GM19239 (cell line): Measurements from ENCODE around the gene TPT1.
"Not testable (repeated sequence)": the region's sequence is repeated elsewhere in the genome, so short reads cannot be mapped to it uniquely, and the experiment has no call there.

Experiments
- DNase-seq: peaks from one replicate; pipeline ENCODE4 v3.0.0; 2011; ENCODE audit warnings: low spot score; ENCODE audit not compliant: insufficient read length
- FAIRE-seq: peaks from 2 replicates; lab custom pipeline; 2011; peaks lifted over from hg19 to GRCh38; lab: Jason Lieb, UNC

TPT1 gene

DNA sequence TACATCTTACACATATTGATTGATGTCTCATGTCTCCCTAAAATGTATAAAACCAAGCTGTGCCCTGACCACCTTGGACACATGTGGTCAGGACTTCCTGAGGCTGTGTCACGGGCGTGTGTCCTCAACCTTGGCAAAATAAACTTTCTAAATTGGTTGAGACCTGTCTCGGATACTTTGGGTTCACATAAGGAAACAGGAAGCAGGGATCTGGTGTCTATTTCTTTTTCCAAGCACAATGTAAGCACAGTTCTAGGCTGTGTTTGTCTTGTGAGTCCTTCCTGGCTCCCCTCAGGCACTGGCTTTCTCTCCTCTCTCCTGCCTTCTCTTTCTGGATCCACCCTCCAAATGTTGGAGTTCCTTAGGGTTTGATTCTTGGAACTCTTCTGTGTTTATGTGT lies 27.6 kb upstream of the TPT1 start:
- DNase-seq (no peak), FAIRE-seq (no peak)

DNA sequence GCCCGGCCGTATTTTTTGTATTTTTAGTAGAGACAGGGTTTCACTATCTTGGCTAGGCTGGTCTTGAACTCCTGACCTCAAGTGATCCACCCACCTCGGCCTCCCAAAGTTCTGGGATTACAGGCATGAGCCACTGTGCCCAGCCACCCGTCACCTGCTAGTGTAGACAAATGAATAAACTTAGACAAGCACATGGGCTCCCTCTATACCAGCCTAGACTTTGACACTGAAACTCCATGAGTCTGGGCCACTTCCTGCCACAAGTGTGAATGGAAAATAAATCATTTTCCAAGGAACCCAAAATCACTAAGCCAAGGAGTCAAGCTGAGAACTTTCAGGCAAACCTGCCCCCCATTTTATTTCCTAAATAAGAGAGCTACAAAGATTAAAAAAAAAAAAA lies 27.0 kb upstream of the TPT1 start:
- no peak for DNase-seq
- no peak for FAIRE-seq

DNA sequence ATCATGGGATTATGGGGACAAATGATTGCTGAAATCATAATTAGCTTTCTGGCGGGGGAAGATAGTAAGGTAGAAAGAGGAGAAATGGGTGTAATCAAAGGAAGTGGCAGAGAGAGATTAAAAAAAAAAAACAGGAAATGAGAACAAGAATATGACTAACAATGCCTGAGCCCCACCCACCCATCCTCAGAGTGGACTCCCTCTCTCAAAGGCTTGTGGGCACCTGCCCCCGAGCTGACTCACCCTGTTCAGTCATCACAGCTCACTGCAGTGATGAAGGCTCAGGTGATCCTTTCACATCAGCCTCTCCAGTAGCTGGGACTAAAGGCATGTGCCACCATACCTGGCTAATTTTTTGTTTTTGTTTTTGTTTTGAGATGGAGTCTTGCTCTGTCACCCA lies 26.4 kb upstream of the TPT1 start:
- FAIRE-seq (peak; percentile 82), DNase-seq (peak; percentile 71)

DNA sequence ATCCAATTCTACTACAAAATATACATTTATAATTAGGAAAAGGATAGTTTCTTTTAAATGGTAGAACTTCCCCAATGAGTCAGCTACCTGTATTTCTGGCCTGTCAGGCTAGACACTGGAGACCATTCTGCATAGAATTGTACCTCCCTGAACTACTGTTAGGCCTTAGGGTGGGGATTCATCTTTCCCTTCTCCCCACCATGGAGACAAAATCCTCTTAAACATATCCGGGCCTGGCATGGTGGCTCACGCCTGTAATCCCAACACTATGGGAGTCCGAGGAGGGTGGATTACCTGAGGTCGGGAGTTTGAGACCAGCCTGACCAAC lies 24.5 kb upstream of the TPT1 start:
- FAIRE-seq (no peak), DNase-seq (no peak)

DNA sequence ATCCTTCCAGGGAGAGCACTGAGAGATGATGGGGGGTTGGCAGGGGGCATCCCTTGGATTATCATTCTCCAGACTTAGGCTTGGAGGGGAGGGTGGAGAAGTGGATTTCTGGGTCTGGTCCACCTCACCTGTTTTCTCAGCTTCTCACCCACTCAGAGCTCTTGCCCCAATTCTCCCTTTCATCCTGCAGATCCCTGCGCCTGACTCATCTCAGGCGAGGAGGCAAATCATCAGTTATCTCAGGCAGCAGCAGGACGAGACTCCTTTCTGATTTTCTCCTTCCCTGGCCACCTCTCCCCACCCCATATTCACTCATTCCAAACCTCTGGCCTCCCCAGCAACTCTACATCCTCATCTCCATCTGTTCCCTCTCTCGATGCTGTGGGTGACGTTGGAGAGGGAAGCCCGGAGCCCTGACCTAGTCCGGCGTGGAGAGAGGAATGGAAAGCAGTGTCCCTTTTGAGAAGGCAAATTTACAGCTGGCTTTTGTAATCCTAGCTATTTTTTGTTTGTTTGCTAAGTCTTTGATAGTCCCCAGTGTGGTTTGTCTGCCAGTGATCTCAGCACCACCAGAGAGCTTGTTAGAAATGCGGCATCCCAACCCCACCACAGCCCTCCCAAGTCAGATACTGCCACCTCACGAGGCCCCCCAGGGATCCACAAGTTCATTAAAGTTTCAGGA lies 24.0 kb upstream of the TPT1 start:
- DNase-seq: no peak
- FAIRE-seq: no peak

DNA sequence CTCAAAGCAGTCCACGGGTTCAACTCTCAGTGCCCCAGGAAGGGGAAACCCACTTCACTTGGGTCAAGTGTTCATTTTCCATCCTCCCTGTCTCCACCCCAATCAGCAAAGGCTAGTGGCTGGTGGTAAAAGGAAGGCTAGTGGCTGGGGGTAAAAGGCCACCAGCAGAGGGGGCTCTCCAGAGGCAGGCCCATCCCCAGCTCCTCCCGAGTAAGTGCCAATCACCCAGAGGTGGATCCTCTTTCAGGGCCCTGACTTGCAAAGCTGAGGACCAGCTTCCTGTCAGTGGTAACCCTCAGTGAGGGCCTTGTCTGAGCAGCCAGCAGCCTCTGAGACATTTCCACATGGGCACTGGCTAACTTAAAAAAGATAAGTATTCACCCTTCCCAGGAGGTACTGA lies 22.0 kb upstream of the TPT1 start:
- no peak for DNase-seq
- FAIRE-seq: no peak

DNA sequence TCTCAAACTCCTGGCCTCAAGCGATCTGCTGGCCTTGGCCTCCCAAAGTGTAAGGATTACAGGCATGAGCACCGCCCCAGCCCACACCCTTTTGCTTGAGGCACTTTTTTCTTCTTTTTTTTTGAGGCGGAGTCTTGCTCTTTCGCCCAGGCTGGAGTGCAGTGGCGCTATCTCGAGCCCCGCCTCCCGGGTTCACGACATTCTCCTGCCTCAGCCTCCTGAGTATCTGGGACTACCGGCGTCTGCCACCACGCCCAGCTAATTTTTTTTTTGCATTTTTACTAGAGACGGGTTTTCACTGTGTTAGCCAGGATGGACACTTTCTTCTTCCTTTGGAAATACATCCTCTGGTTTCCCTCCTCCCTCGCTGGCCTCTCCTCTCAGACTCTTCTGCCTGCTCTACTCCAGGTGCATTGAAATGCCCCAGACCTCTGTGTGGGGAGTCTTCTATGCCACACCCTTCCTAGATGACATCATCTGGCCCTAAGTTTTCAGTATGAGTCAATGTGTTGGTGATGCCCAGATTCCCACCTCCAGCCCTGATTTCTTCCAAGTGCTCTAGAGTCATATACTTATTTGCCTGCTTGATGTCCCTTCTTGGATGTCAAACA lies 20.7 kb upstream of the TPT1 start:
- FAIRE-seq: no peak

DNA sequence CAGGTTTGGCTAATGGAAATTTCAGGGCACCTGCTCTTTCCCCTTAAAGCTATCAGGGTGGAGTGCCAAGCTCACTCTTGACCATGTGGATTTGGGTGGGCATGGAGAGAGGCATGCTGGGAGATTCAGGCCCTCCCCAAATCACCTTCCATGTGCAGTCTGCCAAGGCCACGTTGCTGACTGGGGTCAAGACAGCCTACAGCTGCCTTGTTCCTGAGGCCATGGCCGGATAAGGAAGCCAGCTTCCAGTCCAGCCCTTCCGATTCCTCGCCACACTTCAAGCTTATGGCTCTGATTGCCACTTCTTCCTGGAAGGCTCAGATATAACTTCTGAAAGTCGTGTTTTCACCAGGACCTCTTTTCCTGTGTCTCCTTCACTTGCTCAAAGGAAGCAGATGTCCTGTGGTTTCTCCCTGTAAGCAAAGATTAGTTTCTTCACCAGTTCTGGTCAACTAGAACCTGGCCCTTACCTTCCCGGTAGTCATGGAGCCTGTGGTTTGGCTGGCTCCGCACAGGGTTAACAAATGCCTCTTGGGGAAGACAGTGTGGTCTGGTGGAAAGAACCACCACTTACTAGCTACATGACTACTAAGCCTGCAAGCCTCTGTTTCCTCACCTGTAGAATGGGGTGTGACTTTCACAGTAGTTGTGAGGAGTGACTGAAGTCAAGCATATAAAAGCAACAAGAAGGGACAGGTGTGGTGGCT lies 16.1 kb upstream of the TPT1 start:
- no peak for FAIRE-seq
- DNase-seq: no peak

More for the DNA sequence above, 20.7 kb upstream of the TPT1 start:
- no peak for DNase-seq

DNA sequence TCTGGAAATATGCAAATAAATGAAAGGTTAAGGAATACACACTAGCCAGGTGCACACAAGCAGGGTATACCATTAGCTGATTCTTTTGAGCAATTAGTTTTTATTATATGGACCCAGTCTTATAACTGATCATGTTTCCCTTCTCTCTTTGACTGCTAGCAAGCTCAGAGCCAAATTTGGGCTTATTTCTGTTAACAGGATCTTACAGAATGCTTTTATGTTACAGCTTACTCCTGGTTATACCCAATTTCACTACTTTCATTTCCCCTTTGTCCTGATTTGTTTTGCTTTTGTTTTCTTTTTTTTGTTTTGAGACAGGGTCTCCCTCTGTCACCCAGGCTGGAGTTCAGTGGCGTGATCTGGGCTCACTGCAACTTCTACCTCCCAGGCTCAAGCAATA lies 12.9 kb upstream of the TPT1 start:
- DNase-seq (no peak), FAIRE-seq (peak; percentile 33)

DNA sequence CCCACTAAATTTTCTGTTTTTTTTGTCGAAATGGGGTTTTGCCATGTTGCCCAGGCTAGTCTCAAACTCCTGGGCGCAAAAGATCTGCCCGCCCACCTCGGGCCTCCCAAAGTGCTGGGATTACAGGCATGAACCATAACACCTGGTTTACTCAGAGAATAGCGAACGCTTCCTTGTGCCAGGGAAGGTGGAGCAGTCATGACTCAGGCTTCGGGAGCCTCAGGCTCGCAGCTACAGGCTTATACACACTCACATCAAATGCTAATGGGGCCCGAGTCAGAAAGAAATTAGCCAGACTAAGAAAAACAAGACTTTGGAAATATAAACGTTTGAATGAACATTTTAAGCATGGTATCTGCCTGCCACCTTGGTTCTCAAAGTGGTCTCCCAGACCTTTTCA lies 11.0 kb upstream of the TPT1 start:
- FAIRE-seq (no peak), DNase-seq (no peak)

DNA sequence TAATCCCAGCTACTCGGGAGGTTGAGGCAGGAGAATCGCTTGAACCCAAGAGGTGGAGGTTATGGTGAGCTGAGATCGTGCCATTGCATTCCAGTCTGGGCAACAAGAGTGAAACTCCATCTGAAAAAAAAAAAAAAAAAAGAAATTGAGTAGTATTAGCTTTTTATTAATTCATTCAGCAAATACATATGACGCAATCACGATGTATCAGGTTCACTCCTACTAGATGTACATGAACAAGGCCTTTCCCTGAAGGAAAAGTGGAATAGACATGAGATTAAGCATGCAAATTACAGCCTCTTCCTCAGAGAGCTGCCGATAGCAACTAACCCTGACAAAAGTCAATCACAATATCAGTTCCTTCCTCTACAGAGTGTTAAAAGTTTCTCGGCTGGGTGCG lies 9.2 kb upstream of the TPT1 start:
- no peak for FAIRE-seq

DNA sequence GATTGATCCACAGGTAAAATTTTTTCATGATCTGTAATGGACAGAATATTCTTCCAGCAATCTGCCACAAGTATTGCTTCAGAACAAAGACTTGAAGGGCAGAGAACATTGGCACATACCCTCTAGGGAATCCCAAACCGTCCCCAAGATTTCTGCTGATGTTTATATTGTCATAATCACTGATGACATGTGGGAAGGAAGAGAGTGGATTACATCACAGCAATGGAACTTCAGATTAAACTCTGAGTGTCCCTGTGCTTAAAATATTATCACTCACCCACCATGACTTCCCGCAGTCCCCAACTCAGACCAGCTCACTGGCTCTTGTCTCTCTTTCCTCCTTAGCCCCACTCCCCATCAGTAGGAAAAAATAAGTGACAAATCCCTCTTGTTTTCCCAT lies 8.5 kb upstream of the TPT1 start:
- no peak for DNase-seq
- no peak for FAIRE-seq

More for the DNA sequence above, 9.2 kb upstream of the TPT1 start:
- DNase-seq: no peak

DNA sequence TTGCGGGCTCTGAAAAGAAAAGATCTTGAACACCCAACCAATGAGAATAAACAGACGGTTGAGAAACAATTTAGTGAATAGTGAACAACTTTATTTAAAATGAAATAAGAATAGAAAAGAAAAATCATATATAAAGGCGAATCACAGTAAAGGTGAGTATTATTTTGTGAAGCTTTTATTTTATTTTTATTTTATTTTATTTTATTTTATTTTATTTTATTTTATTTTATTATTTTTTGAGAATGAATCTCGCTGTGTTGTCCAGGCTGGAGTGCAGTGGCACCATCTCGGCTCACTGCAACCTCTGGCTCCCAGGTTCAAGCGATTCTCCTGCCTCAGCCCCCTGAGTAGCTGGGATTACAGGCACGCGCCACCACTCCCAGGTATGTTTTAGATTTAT lies 3.1 kb upstream of the TPT1 start:
- FAIRE-seq, DNase-seq: not testable (repeated sequence)

DNA sequence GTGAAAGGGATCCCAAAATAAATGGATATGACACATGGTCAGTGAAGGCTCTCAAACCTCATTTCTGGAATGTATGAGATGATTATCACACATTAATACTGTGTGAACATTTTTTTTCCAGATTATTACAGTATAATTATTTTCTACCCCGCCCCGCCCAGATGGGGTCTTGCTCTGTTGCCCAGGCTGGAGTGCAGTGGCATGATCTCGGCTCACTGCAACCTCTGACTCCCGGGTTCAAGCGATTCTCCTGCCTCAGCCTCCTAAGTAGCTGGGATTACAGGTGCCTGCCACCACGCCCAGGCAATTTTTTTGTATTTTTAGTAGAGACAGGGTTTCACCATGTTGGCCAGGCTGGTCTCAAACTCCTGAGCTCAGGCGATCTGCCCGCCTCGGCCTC lies 2.1 kb upstream of the TPT1 start:
- not testable (repeated sequence) for FAIRE-seq, DNase-seq

DNA sequence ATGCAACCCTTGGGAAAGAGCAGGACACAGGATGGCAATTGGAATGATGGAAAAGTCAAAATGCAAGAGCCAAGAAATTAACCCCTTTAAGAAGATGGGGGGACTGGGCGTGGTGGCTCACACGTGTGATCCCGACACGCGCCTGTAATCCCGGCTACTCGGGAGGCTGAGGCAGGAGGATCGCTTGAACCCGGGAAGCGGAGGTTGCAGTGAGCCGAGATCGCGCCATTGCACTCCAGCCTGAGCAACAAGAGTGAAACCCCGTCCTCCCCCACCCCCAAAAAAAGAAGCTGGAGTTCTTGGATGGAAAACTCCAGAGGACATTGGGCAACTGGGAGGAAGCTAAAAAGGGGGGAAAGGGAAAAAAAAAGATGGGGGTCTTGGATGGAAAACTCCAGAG lies 1.7 kb upstream of the TPT1 start:
- FAIRE-seq, DNase-seq: not testable (repeated sequence)

DNA sequence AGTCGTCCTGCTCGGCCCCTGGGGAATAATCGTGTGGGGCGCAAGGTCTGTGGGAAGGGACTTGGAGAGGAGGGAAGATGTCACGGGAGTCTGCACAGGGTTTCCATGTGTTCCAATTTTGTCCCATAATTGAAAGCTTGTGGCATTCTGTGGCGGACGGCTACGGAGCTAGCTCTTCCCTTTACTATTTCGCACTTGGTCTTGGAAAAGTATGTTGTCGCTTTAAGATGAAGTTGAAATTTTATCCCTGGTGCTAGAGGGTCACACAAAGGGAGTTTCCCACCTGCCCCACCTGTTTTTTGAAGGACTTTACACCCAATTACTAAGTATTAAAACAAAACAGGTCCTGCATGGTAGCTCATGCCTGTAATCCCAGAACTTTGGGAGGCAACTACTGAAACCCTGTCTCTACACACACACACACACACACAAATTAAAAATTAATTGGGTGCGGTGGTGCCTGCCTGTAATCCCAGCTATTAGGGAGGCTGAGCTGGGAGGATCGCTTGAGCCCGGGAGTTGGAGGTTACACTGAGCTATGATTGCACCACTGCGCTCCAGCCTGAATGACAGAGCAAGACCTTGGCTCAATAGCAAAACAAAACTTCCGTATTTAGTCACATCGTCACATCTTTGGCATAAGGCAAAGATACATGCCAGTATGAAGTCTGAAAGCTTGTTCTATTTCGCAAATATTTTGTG lies 967 bp upstream of the TPT1 start:
- FAIRE-seq: no peak
- no peak for DNase-seq

DNA sequence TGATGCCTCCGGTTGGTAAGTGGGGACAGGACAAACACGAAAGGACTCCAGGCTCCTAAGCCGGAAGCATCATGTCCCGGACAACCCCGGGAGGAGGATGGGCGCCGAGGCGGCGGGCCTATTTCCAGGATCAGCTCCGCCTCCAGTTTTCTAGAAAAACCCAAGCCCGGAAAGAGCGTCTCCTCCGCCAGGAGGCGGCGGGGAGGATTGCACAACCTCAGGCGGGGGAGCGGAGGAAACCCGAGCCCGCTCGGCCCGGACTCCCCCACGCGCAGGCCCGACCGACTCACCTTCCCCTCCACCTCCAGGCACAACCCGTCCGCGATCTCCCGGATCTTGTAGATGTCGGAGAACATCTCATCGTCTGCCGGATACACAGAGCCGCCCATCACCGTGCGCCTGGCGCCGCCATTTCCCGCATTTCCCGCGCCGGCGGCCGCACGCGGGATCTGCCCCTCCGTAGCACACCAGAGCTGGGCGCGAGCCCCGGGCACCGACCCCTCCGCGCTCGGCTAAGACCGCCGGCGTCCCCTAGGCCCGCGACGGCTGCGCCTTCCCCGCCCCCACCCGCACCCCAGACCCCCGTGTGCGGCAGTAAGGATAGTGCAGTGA lies 455 bp downstream of the TPT1 start:
- DNase-seq: no peak
- FAIRE-seq: no peak

DNA sequence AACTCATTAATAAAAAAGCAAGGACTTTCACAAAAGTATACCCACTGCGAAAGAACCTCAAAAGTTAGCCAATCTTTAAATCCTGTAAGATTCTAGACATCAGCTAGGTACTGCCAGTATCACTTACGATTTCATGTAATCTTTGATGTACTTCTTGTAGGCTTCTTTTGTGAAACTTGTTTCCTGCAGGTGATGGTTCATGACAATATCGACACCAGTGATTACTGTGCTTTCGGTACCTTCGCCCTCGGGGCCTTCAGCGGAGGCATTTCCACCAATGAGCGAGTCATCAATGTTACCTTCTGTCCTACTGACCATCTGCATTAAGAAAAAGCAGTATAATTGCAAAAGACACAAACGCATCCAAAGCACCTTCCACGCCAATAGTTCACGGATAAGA lies 1.1 kb downstream of the TPT1 start:
- DNase-seq: no peak
- FAIRE-seq: no peak

DNA sequence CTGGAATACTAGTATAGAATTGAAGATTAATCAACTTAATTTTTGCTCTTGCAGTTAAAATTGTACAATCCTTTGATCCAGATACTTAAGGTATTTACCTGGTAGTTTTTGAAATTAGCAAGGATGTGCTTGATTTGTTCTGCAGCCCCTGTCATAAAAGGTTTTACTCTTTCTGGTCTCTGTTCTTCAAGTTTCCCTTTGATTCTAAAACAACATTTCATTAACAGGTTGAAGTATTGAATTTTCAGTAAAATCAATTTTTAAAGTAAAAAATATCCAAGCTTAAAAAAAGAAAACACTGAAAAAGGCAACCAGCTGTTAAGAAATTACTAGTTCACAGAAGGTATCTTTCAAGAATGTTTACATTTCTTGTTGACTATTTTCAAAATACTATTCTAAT lies 1.6 kb downstream of the TPT1 start:
- no peak for FAIRE-seq
- DNase-seq: no peak

DNA sequence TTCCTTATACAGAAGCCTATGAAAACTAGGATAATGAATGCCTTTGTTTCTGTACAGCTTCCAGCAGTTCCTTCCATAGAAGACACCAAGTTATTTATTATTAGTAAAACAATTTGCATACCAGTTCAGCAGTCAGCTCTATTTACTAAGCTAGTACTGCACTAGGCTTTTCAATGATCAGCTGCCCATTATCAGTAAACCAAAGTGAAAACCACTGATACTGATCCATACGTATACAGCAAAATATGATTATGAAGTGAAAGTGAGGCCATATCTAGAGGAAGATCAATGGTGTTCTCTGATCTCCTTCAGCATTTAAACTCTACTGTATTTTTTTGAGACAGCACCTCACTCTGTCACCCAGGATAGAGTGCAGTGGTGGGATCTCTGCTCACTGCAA lies 3.2 kb downstream of the TPT1 start:
- no peak for FAIRE-seq
- DNase-seq: no peak

DNA sequence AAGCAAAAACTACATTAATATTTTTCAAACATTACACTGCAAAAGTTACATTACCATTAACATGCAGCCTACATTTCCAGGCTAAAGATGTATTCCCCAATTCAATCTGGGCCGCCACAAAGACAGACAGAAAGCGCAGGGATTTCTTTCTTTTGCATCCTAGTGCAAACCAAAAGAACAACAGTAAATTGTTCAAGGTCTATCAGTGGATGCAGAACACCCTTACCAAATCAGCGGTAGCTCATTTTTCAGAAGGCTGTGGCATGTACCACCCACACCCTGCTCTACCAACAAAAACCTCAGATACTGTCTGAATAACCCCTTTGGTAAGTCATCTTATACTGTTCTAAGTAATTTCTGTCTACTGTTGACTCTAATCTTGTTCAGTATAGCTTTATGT lies 3.6 kb downstream of the TPT1 start:
- no peak for FAIRE-seq
- no peak for DNase-seq
